ENCODE data around the gene XPNPEP2.
"Not testable (repeated sequence)": the region's sequence is repeated elsewhere in the genome, so short reads cannot be mapped to it uniquely, and the experiment has no call there.

Gene XPNPEP2

GRCh38 chrX:129731228-129731627 is 7.6 kb upstream of the XPNPEP2 start:
- H3K4me3 ChIP-seq (ENCODE audit: low read depth in 1 of 5, low read length in 5 of 5), result no peak overlapping the region
- no peak overlapping the region for H3K9ac ChIP-seq (ENCODE audit: low read length in 5 of 5)
- peaks cover 0 to 18% (median 8%) of the 10 kb centered on the region in 5 donors for H3K27me3 ChIP-seq (ENCODE audit: control insufficient read depth in 5 of 5, insufficient read depth in 4 of 5, low read length in 5 of 5)
- H3K4me1 ChIP-seq (ENCODE audit: control insufficient read depth in 5 of 5, insufficient read depth in 5 of 5, low read length in 5 of 5), result no peaks in the 10 kb centered on the region
- no peaks in the 10 kb centered on the region for H3K36me3 ChIP-seq (ENCODE audit: control insufficient read depth in 5 of 5, insufficient read depth in 5 of 5, low read length in 5 of 5)
- no peak overlapping the region for H3K27ac ChIP-seq (ENCODE audit: low read depth, low read length)
- H3K9me3 ChIP-seq (ENCODE audit: control insufficient read depth in 5 of 5, low read length in 5 of 5), result no peaks in the 10 kb centered on the region

- Histone ChIP-seq H3K9me3 (ENCODE audit: control insufficient read depth in 5 of 5, low read length in 5 of 5) (no peaks in the 10 kb centered on the region), H3K4me1 (ENCODE audit: control insufficient read depth in 5 of 5, insufficient read depth in 5 of 5, low read length in 5 of 5) (peaks cover 0 to 5% (median 0%) of the 10 kb centered on the region in 5 donors), H3K27me3 (ENCODE audit: control insufficient read depth in 5 of 5, insufficient read depth in 4 of 5, low read length in 5 of 5) (peaks cover 0 to 22% (median 9%) of the 10 kb centered on the region in 5 donors), H3K4me3 (ENCODE audit: low read depth in 1 of 5, low read length in 5 of 5) (no peak overlapping the region), H3K27ac (ENCODE audit: low read depth, low read length) (no peak overlapping the region), H3K9ac (ENCODE audit: low read length in 5 of 5) (no peak overlapping the region), H3K36me3 (ENCODE audit: control insufficient read depth in 5 of 5, insufficient read depth in 5 of 5, low read length in 5 of 5) (no peaks in the 10 kb centered on the region)
Observed at GRCh38 chrX:129732857-129733256, 5.9 kb upstream of the XPNPEP2 start.

- Histone ChIP-seq H3K27ac (ENCODE audit: low read depth, low read length) (no peak overlapping the region), H3K9me3 (ENCODE audit: control insufficient read depth in 5 of 5, low read length in 5 of 5) (no peaks in the 10 kb centered on the region), H3K4me3 (ENCODE audit: low read depth in 1 of 5, low read length in 5 of 5) (no peak overlapping the region), H3K9ac (ENCODE audit: low read length in 5 of 5) (no peak overlapping the region), H3K27me3 (ENCODE audit: control insufficient read depth in 5 of 5, insufficient read depth in 4 of 5, low read length in 5 of 5) (peaks cover 0 to 26% (median 9%) of the 10 kb centered on the region in 5 donors), H3K4me1 (ENCODE audit: control insufficient read depth in 5 of 5, insufficient read depth in 5 of 5, low read length in 5 of 5) (peaks cover 0 to 9% (median 3%) of the 10 kb centered on the region in 5 donors), H3K36me3 (ENCODE audit: control insufficient read depth in 5 of 5, insufficient read depth in 5 of 5, low read length in 5 of 5) (no peaks in the 10 kb centered on the region)
Observed at GRCh38 chrX:129733335-129733734, 5.4 kb upstream of the XPNPEP2 start.

GRCh38 chrX:129736491-129736890 is 2.3 kb upstream of the XPNPEP2 start:
- H3K9me3 ChIP-seq (ENCODE audit: control insufficient read depth in 5 of 5, low read length in 5 of 5), result no peaks in the 10 kb centered on the region
- no peaks in the 10 kb centered on the region for H3K36me3 ChIP-seq (ENCODE audit: control insufficient read depth in 5 of 5, insufficient read depth in 5 of 5, low read length in 5 of 5)
- peaks cover 0 to 16% (median 13%) of the 10 kb centered on the region in 5 donors for H3K4me1 ChIP-seq (ENCODE audit: control insufficient read depth in 5 of 5, insufficient read depth in 5 of 5, low read length in 5 of 5)
- no peak overlapping the region for H3K27ac ChIP-seq (ENCODE audit: low read depth, low read length)
- no peak overlapping the region for H3K9ac ChIP-seq (ENCODE audit: low read length in 5 of 5)
- H3K4me3 ChIP-seq (ENCODE audit: low read depth in 1 of 5, low read length in 5 of 5), result no peak overlapping the region
- H3K27me3 ChIP-seq (ENCODE audit: control insufficient read depth in 5 of 5, insufficient read depth in 4 of 5, low read length in 5 of 5), result peaks cover 0 to 26% (median 9%) of the 10 kb centered on the region in 5 donors

- no peak overlapping the region for H3K27ac ChIP-seq (ENCODE audit: low read depth, low read length)
- peaks cover 0 to 16% (median 13%) of the 10 kb centered on the region in 5 donors for H3K4me1 ChIP-seq (ENCODE audit: control insufficient read depth in 5 of 5, insufficient read depth in 5 of 5, low read length in 5 of 5)
- no peaks in the 10 kb centered on the region for H3K9me3 ChIP-seq (ENCODE audit: control insufficient read depth in 5 of 5, low read length in 5 of 5)
- H3K4me3 ChIP-seq (ENCODE audit: low read depth in 1 of 5, low read length in 5 of 5), result no peak overlapping the region
- peaks cover 2 to 24% (median 9%) of the 10 kb centered on the region in 5 donors for H3K27me3 ChIP-seq (ENCODE audit: control insufficient read depth in 5 of 5, insufficient read depth in 4 of 5, low read length in 5 of 5)
- H3K36me3 ChIP-seq (ENCODE audit: control insufficient read depth in 5 of 5, insufficient read depth in 5 of 5, low read length in 5 of 5), result no peaks in the 10 kb centered on the region
- H3K9ac ChIP-seq (ENCODE audit: low read length in 5 of 5), result no peak overlapping the region
Observed at GRCh38 chrX:129737916-129738315, 863 bp upstream of the XPNPEP2 start.

GRCh38 chrX:129739578-129739977 is 799 bp downstream of the XPNPEP2 start:
- H3K4me3 ChIP-seq (ENCODE audit: low read depth in 1 of 5, low read length in 5 of 5), result no peak overlapping the region
- no peaks in the 10 kb centered on the region for H3K36me3 ChIP-seq (ENCODE audit: control insufficient read depth in 5 of 5, insufficient read depth in 5 of 5, low read length in 5 of 5)
- H3K4me1 ChIP-seq (ENCODE audit: control insufficient read depth in 5 of 5, insufficient read depth in 5 of 5, low read length in 5 of 5), result peaks cover 0 to 16% (median 13%) of the 10 kb centered on the region in 5 donors
- peak overlapping the region; percentile 6 for H3K27ac ChIP-seq (ENCODE audit: low read depth, low read length)
- H3K9ac ChIP-seq (ENCODE audit: low read length in 5 of 5), result no peak overlapping the region
- H3K9me3 ChIP-seq (ENCODE audit: control insufficient read depth in 5 of 5, low read length in 5 of 5), result no peaks in the 10 kb centered on the region
- H3K27me3 ChIP-seq (ENCODE audit: control insufficient read depth in 5 of 5, insufficient read depth in 4 of 5, low read length in 5 of 5), result peaks cover 0 to 30% (median 6%) of the 10 kb centered on the region in 5 donors

GRCh38 chrX:129741880-129742758 is 3.3 kb downstream of the XPNPEP2 start:
- H3K9ac ChIP-seq (ENCODE audit: low read length in 5 of 5), result no peak overlapping the region
- no peak overlapping the region for H3K4me3 ChIP-seq (ENCODE audit: low read depth in 1 of 5, low read length in 5 of 5)
- H3K36me3 ChIP-seq (ENCODE audit: control insufficient read depth in 5 of 5, insufficient read depth in 5 of 5, low read length in 5 of 5), result no peaks in the 10 kb centered on the region
- no peaks in the 10 kb centered on the region for H3K9me3 ChIP-seq (ENCODE audit: control insufficient read depth in 5 of 5, low read length in 5 of 5)
- H3K27ac ChIP-seq (ENCODE audit: low read depth, low read length), result no peak overlapping the region
- H3K27me3 ChIP-seq (ENCODE audit: control insufficient read depth in 5 of 5, insufficient read depth in 4 of 5, low read length in 5 of 5), result peaks cover 0 to 23% (median 8%) of the 10 kb centered on the region in 5 donors
- H3K4me1 ChIP-seq (ENCODE audit: control insufficient read depth in 5 of 5, insufficient read depth in 5 of 5, low read length in 5 of 5), result peaks cover 0 to 16% (median 13%) of the 10 kb centered on the region in 5 donors

GRCh38 chrX:129742759-129743152 is 4.0 kb downstream of the XPNPEP2 start:
- not testable (repeated sequence) for H3K27ac ChIP-seq (ENCODE audit: low read depth, low read length)

GRCh38 chrX:129743821-129744220 is 5.0 kb downstream of the XPNPEP2 start:
- Histone ChIP-seq H3K4me3 (ENCODE audit: low read depth in 1 of 5, low read length in 5 of 5) (no peak overlapping the region), H3K9ac (ENCODE audit: low read length in 5 of 5) (no peak overlapping the region), H3K4me1 (ENCODE audit: control insufficient read depth in 5 of 5, insufficient read depth in 5 of 5, low read length in 5 of 5) (peaks cover 2 to 14% (median 9%) of the 10 kb centered on the region in 5 donors), H3K27ac (ENCODE audit: low read depth, low read length) (no peak overlapping the region), H3K9me3 (ENCODE audit: control insufficient read depth in 5 of 5, low read length in 5 of 5) (no peaks in the 10 kb centered on the region), H3K27me3 (ENCODE audit: control insufficient read depth in 5 of 5, insufficient read depth in 4 of 5, low read length in 5 of 5) (peaks cover 0 to 19% (median 4%) of the 10 kb centered on the region in 5 donors), H3K36me3 (ENCODE audit: control insufficient read depth in 5 of 5, insufficient read depth in 5 of 5, low read length in 5 of 5) (no peaks in the 10 kb centered on the region)

More at GRCh38 chrX:129742759-129743152, 4.0 kb downstream of the XPNPEP2 start:
- H3K9ac ChIP-seq (ENCODE audit: low read length in 5 of 5); H3K36me3 ChIP-seq (ENCODE audit: control insufficient read depth in 5 of 5, insufficient read depth in 5 of 5, low read length in 5 of 5); H3K9me3 ChIP-seq (ENCODE audit: control insufficient read depth in 5 of 5, low read length in 5 of 5); H3K4me3 ChIP-seq (ENCODE audit: low read depth in 1 of 5, low read length in 5 of 5): not testable (repeated sequence)
- H3K4me1 ChIP-seq (ENCODE audit: control insufficient read depth in 5 of 5, insufficient read depth in 5 of 5, low read length in 5 of 5), result peaks cover 0 to 16% (median 12%) of the 10 kb centered on the region in 5 donors
- H3K27me3 ChIP-seq (ENCODE audit: control insufficient read depth in 5 of 5, insufficient read depth in 4 of 5, low read length in 5 of 5), result peaks cover 0 to 23% (median 8%) of the 10 kb centered on the region in 5 donors

- Histone ChIP-seq H3K27ac (ENCODE audit: low read depth, low read length) (no peak overlapping the region), H3K27me3 (ENCODE audit: control insufficient read depth in 5 of 5, insufficient read depth in 4 of 5, low read length in 5 of 5) (peaks cover 0 to 19% (median 4%) of the 10 kb centered on the region in 5 donors), H3K4me3 (ENCODE audit: low read depth in 1 of 5, low read length in 5 of 5) (no peak overlapping the region), H3K9me3 (ENCODE audit: control insufficient read depth in 5 of 5, low read length in 5 of 5) (no peaks in the 10 kb centered on the region), H3K4me1 (ENCODE audit: control insufficient read depth in 5 of 5, insufficient read depth in 5 of 5, low read length in 5 of 5) (peaks cover 2 to 7% (median 5%) of the 10 kb centered on the region in 5 donors), H3K36me3 (ENCODE audit: control insufficient read depth in 5 of 5, insufficient read depth in 5 of 5, low read length in 5 of 5) (no peaks in the 10 kb centered on the region), H3K9ac (ENCODE audit: low read length in 5 of 5) (no peak overlapping the region)
Observed at GRCh38 chrX:129744861-129745321, 6.1 kb downstream of the XPNPEP2 start.

All from subcutaneous abdominal adipose tissue (tissue), 5 donors.